Measurements from ENCODE around the gene PGS1.

Gene PGS1

DNA sequence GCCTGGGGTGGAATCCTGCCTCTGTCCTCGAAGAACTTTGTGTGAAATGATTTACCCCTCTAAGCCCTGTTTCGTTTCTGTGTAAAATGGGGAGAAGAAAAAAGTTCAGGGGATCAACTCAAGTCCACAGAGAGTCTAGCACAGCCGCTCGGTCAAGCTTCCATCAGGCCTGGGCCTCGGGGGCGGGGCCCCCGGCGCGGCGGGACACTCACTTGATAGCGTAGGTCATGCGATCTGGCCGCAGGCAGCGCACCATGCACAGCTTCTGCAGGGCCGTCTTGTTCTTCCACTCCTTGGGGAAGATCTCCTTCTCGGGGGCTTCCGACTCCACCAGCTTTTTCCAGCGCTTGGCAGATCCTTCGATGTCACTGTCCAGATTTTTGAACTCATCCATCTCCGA lies 65.9 kb downstream of the PGS1 start:
- Histone ChIP-seq H3K27me3 (ENCODE audit: insufficient read depth, low read length, poor library complexity) (no peaks in the 10 kb centered on the region), H3K4me3 (ENCODE audit: low read depth in 1 of 2, low read length in 2 of 2) (no peak overlapping the region), H3K9me3 (ENCODE audit: insufficient read depth, low read length, severe bottlenecking) (no peaks in the 10 kb centered on the region), H3K4me2 (ENCODE audit: insufficient read depth, low read length) (no peak overlapping the region), H3K27ac (ENCODE audit: low read length) (no peak overlapping the region), H3K9ac (ENCODE audit: low read depth, low read length) (no peak overlapping the region), H2AFZ (ENCODE audit: low read depth, low read length) (no peak overlapping the region), H3K4me1 (ENCODE audit: insufficient read depth, low read length) (no peaks in the 10 kb centered on the region), H4K20me1 (ENCODE audit: insufficient read depth, low read length) (no peaks in the 10 kb centered on the region), H3K79me2 (ENCODE audit: insufficient read depth, low read length) (no peaks in the 10 kb centered on the region), H3K36me3 (ENCODE audit: insufficient read depth, low read length) (no peaks in the 10 kb centered on the region)
- DNase-seq (no peak), ATAC-seq (ENCODE audit: insufficient read depth, low read depth) (no peak)
- TF ChIP-seq, protein P1, sequence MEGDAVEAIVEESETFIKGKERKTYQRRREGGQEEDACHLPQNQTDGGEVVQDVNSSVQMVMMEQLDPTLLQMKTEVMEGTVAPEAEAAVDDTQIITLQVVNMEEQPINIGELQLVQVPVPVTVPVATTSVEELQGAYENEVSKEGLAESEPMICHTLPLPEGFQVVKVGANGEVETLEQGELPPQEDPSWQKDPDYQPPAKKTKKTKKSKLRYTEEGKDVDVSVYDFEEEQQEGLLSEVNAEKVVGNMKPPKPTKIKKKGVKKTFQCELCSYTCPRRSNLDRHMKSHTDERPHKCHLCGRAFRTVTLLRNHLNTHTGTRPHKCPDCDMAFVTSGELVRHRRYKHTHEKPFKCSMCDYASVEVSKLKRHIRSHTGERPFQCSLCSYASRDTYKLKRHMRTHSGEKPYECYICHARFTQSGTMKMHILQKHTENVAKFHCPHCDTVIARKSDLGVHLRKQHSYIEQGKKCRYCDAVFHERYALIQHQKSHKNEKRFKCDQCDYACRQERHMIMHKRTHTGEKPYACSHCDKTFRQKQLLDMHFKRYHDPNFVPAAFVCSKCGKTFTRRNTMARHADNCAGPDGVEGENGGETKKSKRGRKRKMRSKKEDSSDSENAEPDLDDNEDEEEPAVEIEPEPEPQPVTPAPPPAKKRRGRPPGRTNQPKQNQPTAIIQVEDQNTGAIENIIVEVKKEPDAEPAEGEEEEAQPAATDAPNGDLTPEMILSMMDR (IDR thresholded peaks at IDR 0.05; ENCODE audit: borderline replicate concordance, extremely low read depth, low read length, poor library complexity, severe bottlenecking), result no peak
- no peak for TF ChIP-seq EZH2 (IDR thresholded peaks at IDR 0.05; ENCODE audit: borderline replicate concordance, low read depth, low read length, severe bottlenecking)

DNA sequence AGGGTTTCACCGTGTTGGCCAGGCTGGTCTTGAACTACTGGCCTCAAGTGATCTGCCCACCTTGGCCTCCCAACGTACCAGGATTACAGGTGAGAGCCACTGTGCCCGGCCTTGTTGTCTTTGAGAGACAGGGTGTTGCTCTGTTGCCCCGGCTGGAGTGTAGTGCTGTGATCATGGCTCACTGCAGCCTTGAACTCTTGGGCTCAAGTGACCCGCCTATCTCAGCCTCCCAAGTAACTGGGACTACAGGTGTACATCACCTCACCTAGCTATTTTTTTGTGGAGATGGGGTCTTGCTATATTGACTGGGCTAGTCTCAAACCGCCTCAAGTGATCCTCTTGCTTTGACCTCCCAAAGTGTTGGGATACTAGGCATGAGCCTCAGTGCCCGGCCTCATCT lies 68.4 kb downstream of the PGS1 start:
- no peak overlapping the region for H3K9ac ChIP-seq (ENCODE audit: low read depth, low read length)
- H3K79me2 ChIP-seq (ENCODE audit: insufficient read depth, low read length), result no peaks in the 10 kb centered on the region
- no peaks in the 10 kb centered on the region for H3K27me3 ChIP-seq (ENCODE audit: insufficient read depth, low read length, poor library complexity)
- no peaks in the 10 kb centered on the region for H3K4me1 ChIP-seq (ENCODE audit: insufficient read depth, low read length)
- H3K36me3 ChIP-seq (ENCODE audit: insufficient read depth, low read length), result no peaks in the 10 kb centered on the region
- no peaks in the 10 kb centered on the region for H3K9me3 ChIP-seq (ENCODE audit: insufficient read depth, low read length, severe bottlenecking)
- H3K27ac ChIP-seq (ENCODE audit: low read length), result no peak overlapping the region
- H2AFZ ChIP-seq (ENCODE audit: low read depth, low read length), result no peak overlapping the region
- no peak overlapping the region for H3K4me3 ChIP-seq (ENCODE audit: low read depth in 1 of 2, low read length in 2 of 2)
- TF ChIP-seq, protein P1 (IDR thresholded peaks at IDR 0.05; ENCODE audit: borderline replicate concordance, extremely low read depth, low read length, poor library complexity, severe bottlenecking), result no peak
- no peak for TF ChIP-seq EZH2 (IDR thresholded peaks at IDR 0.05; ENCODE audit: borderline replicate concordance, low read depth, low read length, severe bottlenecking)
- H3K4me2 ChIP-seq (ENCODE audit: insufficient read depth, low read length), result no peak overlapping the region
- no peak for ATAC-seq (ENCODE audit: insufficient read depth, low read depth)
- H4K20me1 ChIP-seq (ENCODE audit: insufficient read depth, low read length), result no peaks in the 10 kb centered on the region
- DNase-seq, result no peak

DNA sequence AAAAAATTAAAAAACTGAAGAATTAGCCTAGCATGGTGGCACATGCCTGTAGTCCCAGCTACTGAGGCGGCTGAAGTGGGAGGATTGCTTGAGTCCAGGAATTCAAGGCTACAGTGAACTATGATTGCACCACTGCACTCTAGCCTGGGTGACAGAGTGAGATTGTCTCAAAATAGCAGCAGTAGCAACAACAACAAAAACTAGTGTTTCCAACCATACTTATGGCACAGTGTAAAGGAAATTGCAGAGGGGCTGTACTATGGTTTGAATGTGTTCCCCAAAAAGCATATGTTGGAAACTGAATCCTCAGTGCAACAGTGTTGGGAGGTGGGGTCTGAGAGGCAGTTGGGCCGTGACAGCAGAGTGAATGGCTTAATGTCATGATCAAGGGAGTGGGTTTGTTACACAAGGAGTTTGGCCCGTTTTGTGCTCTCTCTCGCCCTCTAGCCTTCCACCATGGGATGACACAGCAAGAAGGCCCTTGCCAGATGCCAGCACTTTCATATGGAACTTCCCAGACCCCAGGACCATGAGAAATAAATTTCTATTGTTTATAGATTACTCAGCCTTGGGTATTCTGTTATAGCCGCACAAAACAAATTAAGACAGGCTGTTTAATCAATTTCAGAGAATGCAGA lies 70.0 kb downstream of the PGS1 start:
- Histone ChIP-seq H3K4me1 (ENCODE audit: insufficient read depth, low read length) (no peaks in the 10 kb centered on the region), H2AFZ (ENCODE audit: low read depth, low read length) (no peak overlapping the region), H3K9ac (ENCODE audit: low read depth, low read length) (no peak overlapping the region), H3K27me3 (ENCODE audit: insufficient read depth, low read length, poor library complexity) (no peaks in the 10 kb centered on the region), H3K4me2 (ENCODE audit: insufficient read depth, low read length) (no peak overlapping the region), H3K36me3 (ENCODE audit: insufficient read depth, low read length) (no peaks in the 10 kb centered on the region), H3K79me2 (ENCODE audit: insufficient read depth, low read length) (no peaks in the 10 kb centered on the region), H3K27ac (ENCODE audit: low read length) (no peak overlapping the region), H3K4me3 (ENCODE audit: low read depth in 1 of 2, low read length in 2 of 2) (no peak overlapping the region), H4K20me1 (ENCODE audit: insufficient read depth, low read length) (no peaks in the 10 kb centered on the region), H3K9me3 (ENCODE audit: insufficient read depth, low read length, severe bottlenecking) (no peaks in the 10 kb centered on the region)
- TF ChIP-seq, protein P1 (IDR thresholded peaks at IDR 0.05; ENCODE audit: borderline replicate concordance, extremely low read depth, low read length, poor library complexity, severe bottlenecking), result peak; percentile 52
- no peak for TF ChIP-seq EZH2 (IDR thresholded peaks at IDR 0.05; ENCODE audit: borderline replicate concordance, low read depth, low read length, severe bottlenecking)
- DNase-seq (peak; percentile 23), ATAC-seq (ENCODE audit: insufficient read depth, low read depth) (no peak)

Data from DND-41 (cell line).